ENCODE results near the gene ZNF648. TPM values are rescaled to one million over a fixed set of nuclear protein-coding genes. Genes with fewer than 3 reads are reported as not detected.
"Not testable (repeated sequence)": the region's sequence is repeated elsewhere in the genome, so short reads cannot be mapped to it uniquely, and the experiment has no call there.

Gene ZNF648
- total RNA-seq, 1 donor from 2014 or later, result not detected

- H3K4me3 ChIP-seq (ENCODE audit: low read depth, low read length), result no peak overlapping the region
- DNase-seq (ENCODE audit: low read depth), result peak; percentile 56
- TF ChIP-seq, protein P1, sequence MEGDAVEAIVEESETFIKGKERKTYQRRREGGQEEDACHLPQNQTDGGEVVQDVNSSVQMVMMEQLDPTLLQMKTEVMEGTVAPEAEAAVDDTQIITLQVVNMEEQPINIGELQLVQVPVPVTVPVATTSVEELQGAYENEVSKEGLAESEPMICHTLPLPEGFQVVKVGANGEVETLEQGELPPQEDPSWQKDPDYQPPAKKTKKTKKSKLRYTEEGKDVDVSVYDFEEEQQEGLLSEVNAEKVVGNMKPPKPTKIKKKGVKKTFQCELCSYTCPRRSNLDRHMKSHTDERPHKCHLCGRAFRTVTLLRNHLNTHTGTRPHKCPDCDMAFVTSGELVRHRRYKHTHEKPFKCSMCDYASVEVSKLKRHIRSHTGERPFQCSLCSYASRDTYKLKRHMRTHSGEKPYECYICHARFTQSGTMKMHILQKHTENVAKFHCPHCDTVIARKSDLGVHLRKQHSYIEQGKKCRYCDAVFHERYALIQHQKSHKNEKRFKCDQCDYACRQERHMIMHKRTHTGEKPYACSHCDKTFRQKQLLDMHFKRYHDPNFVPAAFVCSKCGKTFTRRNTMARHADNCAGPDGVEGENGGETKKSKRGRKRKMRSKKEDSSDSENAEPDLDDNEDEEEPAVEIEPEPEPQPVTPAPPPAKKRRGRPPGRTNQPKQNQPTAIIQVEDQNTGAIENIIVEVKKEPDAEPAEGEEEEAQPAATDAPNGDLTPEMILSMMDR (conservative IDR thresholded peaks at IDR 0.05; ENCODE audit: low read depth, low read length), result no peak
These were observed 29.3 kb downstream of the ZNF648 start for GRCh38 chr1:182032251-182032650.

- DNase-seq (ENCODE audit: low read depth), result peak; percentile 72
- peak overlapping the region; percentile 84 for H3K4me3 ChIP-seq (ENCODE audit: low read depth, low read length)
- TF ChIP-seq, protein P1 (conservative IDR thresholded peaks at IDR 0.05; ENCODE audit: low read depth, low read length), result peak; percentile 44
These were observed 31.9 kb downstream of the ZNF648 start for GRCh38 chr1:182029379-182030331.

GRCh38 chr1:182029002-182029378, 32.5 kb downstream of the ZNF648 start:
- TF ChIP-seq, protein P1 (conservative IDR thresholded peaks at IDR 0.05; ENCODE audit: low read depth, low read length), result no peak
- peak overlapping the region; percentile 84 for H3K4me3 ChIP-seq (ENCODE audit: low read depth, low read length)
- DNase-seq (ENCODE audit: low read depth), result no peak

DNA sequence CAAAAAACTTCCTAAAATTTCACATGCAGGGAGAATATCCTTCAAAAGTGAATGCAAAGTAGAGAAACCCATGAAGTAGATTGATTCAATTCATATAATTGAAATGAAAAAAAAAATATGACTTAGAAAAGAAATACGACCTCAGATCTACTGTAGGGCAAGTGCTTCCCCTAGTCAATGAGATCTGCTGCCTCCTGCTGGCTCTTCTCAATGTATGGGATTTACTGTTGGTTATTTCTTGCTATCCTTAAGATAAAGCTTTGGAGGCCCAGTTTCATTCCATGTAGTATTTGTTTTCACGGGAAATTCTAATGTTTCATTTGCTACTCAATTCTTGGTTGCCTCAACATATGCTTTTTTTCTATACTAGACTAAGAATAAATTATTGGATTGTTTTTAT, 46.2 kb downstream of the ZNF648 start:
- DNase-seq (ENCODE audit: low read depth), result no peak
- no peak overlapping the region for H3K4me3 ChIP-seq (ENCODE audit: low read depth, low read length)
- TF ChIP-seq, protein P1 (conservative IDR thresholded peaks at IDR 0.05; ENCODE audit: low read depth, low read length), result peak; percentile 47

GRCh38 chr1:182010800-182011370, 50.6 kb downstream of the ZNF648 start:
- not testable (repeated sequence) for H3K4me3 ChIP-seq (ENCODE audit: low read depth, low read length); DNase-seq (ENCODE audit: low read depth)

DNA sequence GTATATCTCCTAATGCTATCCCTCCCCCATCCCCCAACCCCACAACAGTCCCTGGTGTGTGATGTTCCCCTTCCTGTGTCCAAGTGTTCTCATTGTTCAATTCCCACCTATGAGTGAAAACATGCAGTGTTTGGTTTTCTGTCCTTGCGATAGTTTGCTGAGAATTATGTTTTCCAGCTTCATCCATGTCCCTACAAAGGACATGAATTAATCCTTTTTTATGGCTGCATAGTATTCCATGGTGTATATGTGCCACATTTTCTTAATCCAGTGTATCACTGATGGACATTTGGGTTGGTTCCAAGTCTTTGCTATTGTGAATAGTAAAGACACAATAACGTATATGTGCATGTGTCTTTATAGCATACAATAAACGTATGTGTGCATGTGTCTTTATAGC, 56.1 kb downstream of the ZNF648 start:
- not testable (repeated sequence) for H3K4me3 ChIP-seq (ENCODE audit: low read depth, low read length); DNase-seq (ENCODE audit: low read depth)

GRCh38 chr1:182004601-182005000, 56.9 kb downstream of the ZNF648 start:
- DNase-seq (ENCODE audit: low read depth), result no peak
- H3K4me3 ChIP-seq (ENCODE audit: low read depth, low read length), result no peak overlapping the region
- TF ChIP-seq, protein P1 (conservative IDR thresholded peaks at IDR 0.05; ENCODE audit: low read depth, low read length), result no peak

Data from epithelial cell of proximal tubule (primary cell).